CD1c-positive myeloid dendritic cell (primary cell): Measurements from ENCODE around the gene ANGPTL1.
"Not testable (repeated sequence)": the region's sequence is repeated elsewhere in the genome, so short reads cannot be mapped to it uniquely, and the experiment has no call there.

Experiments used
- DNase-seq: peaks from one replicate; pipeline ENCODE4 v3.0.0-alpha.2; 2016; ENCODE audit errors: extremely low spot score

Gene ANGPTL1

DNA sequence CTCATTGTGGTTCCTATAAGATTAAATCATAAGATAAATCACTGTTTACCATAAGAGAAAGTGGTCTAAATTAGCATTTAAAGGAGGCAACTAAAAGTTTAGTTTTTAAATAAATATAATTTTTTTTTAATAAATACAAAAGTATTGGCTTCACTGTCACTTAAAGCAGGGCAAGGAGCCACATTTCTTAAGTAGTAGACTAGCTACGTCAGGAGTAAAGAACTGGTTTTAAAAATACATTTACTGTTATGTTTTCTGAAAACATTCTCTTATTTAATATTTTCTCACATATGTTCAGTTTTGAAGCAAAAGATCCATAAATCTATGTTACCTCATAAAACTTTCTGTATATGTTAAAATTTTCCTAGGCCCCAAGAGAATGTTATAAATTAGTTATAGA lies 2.2 kb downstream of the ANGPTL1 start:
- DNase-seq, result no peak

DNA sequence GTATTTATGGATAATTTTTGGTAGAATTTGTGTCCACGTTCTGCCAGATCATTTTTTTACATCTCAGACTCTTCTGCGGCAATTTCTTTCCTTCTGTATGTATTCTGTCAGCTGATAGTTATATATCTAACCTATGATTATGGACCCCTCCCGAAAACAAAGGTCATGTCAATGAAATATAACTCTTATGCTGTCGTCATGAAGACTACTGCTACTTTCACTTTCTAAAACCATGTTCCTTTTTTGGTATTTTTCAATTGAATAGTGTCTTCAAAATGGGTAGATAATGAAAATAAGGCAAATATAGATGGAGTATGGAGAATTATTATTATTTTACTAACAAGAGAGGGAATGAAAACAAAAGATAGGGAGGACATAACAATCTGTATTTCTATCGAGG lies 3.2 kb downstream of the ANGPTL1 start:
- DNase-seq, result no peak

DNA sequence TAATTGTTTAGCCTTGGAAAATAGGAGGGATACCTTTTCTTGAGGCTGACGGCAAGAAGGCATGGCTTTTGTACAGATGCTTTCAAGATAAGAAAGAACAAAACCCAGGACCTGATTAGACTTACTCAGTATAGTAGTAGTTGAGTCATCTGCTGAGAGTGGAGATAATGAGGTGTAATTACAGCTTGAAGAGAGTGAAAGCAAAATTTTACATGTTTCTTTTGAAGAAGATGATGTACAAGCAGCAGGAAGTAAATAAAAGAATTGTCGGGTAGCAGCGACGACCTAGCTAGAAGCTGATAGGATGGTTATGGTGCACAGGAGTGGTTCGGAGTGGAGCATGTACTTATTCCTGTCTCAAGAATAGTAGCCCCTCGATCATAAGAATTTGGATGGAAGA lies 6.6 kb downstream of the ANGPTL1 start:
- no peak for DNase-seq

DNA sequence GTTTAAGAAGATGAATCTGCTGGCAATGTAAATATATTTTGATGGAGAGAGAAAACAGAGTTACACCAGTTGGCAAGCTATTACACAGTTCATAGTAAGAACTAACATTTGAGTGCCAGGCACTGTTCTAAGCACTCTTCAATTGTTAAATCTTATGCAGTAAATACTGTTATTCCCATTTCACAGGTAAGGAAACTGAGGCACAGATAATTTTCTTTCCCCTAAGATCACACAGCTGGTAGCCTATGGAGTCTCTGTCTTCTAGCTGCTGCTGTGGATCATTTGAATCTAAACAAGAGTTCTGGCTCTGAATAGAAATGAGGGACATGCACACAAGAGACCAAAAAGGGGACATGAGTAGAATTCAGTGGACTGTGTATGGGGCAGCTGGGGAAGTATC lies 8.0 kb downstream of the ANGPTL1 start:
- DNase-seq, result no peak

DNA sequence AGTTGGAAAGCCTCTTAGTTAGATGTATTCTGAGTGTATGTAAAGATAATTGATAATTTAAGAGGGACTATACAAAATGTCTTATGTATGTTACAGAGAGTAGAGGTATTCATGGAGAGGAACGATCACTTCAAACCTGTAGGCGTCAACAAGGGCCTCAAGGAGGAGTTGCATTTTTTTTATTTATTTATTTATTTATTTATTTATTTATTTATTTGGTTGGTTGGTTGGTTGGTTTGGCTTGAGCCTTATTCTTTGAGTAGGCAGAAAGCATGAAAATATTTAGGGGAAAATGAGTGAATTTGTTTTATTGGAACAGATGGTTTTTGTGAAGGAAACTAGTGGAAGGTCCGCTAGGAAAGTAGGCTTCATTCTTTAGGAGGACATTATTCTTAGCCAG lies 8.5 kb downstream of the ANGPTL1 start:
- DNase-seq, result no peak

DNA sequence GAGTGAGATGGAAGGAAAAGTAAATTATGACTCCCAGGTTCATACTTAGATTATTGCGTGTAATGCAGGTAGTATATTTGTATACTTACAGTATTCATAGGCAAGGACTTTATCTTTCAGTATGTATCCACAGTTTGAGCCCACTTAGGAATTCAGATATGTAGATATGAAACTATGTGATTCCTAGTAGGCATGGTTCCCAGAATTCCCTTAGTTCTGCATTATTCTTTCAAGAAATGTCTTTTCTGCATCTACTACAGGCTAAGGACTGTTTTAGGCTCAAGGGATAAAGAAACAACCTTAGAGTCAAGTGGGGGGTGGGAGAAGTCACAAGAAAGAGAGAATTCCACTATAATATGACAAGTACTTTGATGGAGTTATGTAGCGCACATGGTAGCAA lies 13.8 kb downstream of the ANGPTL1 start:
- DNase-seq, result no peak

DNA sequence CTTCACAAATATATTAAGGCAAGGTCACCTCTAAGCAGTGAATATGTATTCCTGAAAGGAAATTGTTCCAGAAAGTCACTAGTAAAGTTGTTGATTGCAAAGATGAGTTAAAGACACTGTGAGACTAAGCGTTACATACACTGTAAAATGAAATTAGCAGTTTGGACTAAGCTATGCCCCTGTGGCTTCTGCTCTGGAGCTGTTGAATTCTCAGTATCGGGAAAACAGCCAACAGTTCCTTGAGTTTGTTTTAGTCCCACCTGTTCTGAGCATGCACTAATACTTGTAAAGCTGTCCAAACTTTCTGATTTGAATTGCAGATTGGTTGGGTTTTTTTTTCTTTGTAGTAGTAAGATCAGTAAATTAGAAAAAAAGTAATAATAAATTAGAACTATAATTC lies 21.0 kb downstream of the ANGPTL1 start:
- DNase-seq, result no peak

DNA sequence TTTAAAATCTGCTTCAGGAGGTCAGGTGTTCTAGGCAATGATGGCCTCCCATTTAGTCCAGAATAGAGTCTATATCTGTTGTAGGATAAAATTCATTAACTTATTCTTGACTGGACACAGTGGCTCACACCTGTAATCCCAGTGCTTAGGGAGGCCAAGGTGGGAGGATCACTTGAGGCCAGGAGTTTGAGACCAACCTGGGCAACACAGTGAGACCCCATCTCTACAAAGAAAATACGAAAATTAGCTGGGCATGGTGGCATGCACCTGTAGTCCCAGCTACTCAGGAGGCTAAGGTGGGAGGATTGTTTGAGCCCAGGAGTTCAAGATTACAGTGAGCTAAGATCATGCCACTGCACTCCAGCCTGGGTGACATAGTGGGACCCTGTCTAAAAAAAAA lies 23.0 kb downstream of the ANGPTL1 start:
- DNase-seq, result not testable (repeated sequence)

DNA sequence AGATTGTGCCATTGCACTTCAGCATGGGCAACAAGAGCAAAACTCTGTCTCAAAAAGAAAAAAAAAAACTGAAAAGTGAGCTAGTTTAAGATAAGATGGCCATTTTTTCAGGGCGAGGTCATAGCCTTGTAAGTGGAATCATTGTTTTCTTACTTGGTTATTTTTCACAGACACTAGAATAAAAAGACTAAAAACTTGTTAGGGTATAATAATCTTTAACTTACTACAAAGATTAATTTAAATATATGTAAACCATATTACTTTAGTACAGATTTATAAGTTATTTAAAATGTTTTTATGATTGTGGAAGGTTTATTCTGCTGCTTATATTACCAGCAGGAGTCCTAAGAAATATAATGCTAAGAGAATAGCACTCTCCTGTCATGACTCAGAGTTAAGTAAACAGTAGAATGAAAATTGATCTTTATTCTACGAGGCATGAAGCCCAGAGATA lies 23.5 kb downstream of the ANGPTL1 start:
- no peak for DNase-seq

DNA sequence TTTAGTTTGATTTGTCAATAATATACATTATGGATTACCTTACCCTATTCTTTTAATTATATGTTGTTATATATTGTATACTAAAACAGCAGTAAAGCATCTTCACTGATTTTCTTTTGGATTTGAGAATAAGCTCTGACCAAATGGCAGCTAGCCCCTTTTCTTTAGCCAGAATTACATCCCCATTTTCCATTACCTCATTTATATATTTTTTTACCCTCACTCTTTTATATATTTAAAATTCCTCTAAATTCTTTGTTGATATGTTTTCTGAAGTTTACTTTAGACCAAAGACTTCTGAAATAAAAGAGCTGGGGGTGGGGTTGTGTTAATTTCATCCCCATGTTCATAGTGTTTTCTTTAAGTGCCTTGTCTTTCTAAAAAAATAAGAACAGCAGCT lies 24.6 kb downstream of the ANGPTL1 start:
- DNase-seq, result no peak

DNA sequence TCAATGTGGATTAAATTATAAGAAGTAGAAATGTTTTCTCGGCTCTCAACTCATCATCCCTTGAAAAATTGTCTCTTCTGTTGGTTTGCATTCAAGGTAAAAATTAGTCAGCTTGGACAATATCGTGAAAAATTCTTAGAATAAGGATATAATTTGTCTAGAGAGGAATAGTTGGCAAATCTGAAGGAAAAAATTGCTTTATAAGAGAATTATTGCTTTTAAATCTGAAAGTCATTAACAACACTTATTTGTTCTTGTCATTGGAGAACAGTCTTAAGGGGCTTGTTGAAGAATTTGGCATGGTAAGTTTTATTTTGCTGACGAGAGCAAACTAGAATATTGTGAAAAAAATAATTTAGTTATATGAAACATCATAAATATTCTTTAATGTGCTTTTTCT lies 26.4 kb downstream of the ANGPTL1 start:
- no peak for DNase-seq

DNA sequence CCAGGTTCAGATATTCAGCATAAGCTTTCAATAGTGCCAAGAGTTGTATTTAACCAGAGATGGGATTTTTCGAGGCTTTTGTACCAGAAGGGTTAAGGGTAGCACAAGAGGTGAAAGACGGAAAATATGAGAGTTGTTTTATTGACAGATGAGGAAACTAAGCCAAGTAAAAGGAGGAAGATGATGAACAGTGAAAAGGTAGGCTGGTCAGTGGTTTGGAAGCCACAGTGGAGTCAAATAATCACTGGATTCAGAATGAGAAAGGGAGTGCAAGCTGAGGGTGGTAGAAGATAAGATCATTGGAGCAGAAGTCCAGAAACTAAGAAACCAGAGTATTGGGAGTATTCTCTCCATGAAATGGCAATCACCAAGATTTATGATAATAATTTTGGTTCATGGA lies 45.7 kb downstream of the ANGPTL1 start:
- DNase-seq, result no peak

DNA sequence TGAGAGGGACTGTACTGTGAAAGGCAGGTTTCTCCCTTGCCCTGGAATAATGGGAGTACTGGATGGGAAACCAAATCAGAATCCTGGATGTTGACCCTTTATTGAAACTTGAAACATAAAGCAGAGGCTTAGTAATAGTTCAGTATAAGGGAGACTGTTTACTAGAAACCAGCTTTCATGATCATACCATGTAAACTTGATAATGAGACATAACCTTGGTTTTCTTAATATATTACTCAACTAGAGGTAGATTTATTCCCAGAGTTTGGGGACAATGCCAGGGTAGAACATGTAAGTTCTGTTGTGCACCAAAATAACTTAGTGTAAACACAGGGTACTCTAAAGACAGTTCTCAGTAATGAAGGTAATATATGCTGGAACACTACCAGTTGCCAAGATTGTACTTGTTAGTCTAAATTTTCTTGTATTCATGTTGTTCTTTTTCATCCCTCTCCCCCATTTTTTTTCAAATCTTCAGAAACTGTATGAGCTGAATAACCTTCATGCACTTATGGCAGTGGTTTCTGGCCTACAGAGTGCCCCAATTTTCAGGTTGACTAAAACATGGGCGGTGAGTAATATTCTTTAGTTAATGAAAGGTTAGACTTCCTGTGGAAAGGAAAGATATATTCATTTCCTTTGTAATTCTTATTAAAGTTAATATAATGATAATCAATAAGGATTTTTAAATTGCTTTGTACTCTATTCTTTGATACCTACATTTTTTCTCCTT lies 49.6 kb downstream of the ANGPTL1 start:
- no peak for DNase-seq

DNA sequence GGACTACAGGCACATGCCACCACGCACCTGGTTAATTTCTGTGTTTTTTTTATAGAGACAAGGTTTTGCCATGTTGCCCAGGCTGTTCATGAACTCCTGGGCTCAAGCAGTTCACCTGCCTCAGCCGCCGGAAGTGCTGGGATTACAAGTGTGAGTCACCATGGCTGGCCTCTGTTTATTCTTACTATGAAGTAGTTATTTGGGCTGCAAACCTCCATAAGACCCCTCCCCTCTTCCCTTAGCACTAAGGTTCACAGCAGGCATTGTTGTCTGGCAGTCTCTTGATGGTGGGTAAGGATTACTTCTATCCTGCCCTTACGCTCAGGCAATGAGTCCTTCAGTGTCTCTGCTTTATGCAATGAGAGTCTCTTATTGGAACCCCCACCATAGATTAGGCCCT lies 51.8 kb downstream of the ANGPTL1 start:
- DNase-seq, result no peak

DNA sequence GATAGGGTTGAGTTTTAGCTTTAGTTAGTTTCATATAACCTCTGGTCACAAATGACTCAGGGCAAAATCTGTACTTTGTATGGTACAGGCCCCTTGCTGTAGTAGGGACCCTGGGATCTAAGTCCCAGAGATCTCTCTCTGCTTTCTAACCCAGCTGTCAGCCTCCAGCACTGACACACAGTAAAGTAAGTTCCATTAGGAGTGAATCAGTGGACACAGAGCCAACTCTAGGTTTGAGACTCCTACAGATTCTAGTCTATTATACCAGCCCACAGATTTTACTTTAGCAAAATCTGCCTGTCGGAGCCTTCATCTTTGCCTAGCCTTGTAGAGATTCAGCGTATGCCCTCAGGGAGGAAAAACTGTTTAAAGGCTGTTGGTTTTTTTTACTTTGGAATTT lies 52.5 kb downstream of the ANGPTL1 start:
- no peak for DNase-seq

DNA sequence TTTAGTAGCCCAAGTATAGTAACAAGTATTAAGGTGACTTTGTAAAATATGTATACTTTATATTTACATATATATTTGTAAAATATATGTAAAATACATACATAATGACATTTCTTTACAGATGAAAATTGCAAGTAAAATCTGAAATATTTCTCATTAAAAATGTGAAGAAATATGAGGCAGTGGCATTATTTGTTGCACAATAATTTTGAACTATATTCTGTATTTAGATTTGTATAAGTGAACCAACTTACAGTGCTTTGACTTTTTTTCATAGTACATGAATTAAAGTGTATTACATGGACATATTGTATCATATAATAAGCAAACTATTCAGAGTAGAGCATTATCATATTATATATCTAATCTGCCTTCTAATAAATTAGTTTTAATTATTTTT lies 60.3 kb downstream of the ANGPTL1 start:
- DNase-seq, result no peak

DNA sequence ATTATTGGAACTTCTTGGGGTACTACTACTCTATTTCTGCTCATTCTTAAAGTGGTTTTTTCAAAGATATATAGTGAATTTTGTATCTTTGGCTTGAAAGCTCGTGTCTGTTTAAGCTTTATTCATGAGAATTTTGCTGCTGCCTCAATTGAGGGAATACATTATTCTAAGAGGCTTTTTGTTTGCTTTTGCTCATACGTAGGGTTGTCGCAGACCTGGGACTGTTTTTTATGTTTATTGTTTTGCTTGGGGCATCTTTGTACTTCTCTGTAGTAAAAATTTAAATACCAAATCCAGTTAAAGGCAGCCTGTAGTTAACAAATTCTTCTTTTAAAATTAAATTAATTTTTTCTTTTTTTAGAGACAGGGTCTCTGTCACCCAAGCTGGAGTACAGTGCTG lies 62.3 kb downstream of the ANGPTL1 start:
- no peak for DNase-seq

DNA sequence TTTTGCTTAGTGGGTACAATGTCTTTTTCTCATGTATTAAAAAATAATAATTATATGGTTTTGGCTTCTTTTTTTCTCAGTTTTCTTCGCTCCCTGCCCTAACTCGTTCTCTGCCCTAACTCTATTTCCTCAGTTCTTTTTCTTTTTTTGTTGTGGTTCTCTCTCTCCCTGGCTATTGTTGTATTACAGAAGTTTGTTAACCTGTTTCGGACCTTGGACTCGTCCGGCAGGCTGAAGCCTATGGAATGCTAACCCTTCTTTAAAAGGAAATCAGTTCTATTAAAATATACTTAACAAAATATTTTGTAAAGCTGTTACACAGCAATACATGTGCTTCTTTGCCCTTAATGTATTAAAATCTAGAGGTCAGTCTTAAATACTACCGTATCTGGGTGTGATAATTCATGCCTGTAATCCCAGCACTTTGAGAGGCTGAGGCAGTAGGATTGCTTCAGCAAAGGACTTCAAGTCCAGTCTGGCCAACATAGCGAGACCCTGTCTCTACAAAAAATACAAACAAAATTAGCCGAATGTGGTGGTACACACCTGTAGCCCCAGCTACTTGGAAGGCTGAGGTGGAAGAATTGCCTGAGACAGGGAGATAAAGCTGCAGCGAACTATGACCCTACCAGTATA lies 64.1 kb downstream of the ANGPTL1 start:
- no peak for DNase-seq

DNA sequence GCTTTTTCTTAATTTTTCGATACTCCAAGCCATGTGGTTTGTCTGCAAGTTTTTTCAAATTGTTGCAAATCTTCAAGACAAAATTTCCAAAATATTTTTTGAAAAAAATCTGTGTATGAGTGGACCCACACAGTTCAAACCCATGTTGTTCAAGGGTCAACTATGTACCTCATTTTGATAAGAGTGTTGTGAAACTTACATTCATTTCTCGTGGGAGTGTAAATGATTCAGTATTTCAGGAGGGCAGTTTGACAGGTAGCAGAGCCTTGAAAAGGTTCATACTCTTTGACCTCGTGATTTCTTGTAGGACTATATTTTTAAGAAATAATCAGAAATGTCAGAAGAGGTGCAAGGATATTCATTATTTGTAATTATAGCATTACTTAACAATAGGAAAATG lies 68.0 kb downstream of the ANGPTL1 start:
- DNase-seq, result no peak
